Fibroblast of mammary gland (primary cell): Measurements from ENCODE around the gene LETM1.

Experiments used
- DNase-seq: peaks from one replicate; pipeline ENCODE4 v3.0.0-alpha.2; 2010; ENCODE audit warnings: low read depth
- H3K4me3 ChIP-seq: 2 replicates; pipeline ENCODE4 v1.5.1; 2011; ENCODE audit warnings: low read depth, mild to moderate bottlenecking, low read length, moderate library complexity; ENCODE audit not compliant: control insufficient read depth
- TF ChIP-seq, protein P1 (sequence below): conservative IDR thresholded peaks from 2 replicates; pipeline ENCODE4 v1.5.1; 2011; ENCODE audit warnings: low read depth, low read length, inconsistent platforms; ENCODE audit not compliant: control insufficient read depth, insufficient read depth

LETM1 gene

DNA sequence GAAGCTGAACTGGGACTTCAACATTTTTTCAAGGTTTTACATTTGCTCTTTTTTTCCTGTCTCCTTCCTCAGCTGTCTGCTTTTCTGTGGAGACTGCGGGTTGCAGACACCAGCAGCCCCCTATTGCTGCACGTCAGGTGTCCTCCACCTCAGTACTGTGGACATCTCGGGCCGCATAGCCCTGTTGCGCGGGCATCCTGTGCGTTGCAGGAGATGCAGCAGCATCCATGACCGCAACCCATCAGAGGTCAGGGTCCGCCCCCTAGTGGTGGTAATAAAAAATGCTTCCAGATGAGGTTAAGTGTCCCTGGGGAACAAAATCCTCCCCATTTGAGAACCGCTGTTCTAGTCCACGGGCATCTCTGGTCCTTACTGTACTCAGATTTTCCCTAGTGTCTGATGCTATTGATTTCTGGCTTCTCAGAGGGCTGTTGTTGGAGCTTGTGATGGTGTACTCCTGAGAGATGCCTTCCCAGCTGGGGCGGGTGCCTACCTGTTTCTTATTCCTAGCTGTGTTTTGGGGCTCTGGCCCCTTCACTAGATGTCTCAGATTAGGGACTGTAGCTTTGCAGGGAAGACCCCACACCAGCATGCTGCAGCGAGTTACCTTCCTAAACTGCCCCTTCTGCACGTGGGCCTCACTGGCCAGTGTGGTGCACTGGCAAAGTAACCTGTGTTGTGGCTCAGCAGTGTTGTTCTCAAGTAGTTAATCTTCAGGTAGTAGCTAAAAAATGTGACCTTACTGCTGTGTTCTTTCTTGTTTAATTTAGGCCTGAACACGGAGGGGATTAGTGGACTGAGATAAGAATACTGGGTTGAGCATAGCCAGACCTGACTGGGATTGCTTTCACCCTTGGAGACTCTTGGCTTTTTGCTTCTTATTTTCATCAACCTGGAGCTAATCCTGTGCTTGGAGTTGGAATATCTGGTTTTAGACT is 43.5 kb upstream of the LETM1 start:
- TF ChIP-seq, protein P1, sequence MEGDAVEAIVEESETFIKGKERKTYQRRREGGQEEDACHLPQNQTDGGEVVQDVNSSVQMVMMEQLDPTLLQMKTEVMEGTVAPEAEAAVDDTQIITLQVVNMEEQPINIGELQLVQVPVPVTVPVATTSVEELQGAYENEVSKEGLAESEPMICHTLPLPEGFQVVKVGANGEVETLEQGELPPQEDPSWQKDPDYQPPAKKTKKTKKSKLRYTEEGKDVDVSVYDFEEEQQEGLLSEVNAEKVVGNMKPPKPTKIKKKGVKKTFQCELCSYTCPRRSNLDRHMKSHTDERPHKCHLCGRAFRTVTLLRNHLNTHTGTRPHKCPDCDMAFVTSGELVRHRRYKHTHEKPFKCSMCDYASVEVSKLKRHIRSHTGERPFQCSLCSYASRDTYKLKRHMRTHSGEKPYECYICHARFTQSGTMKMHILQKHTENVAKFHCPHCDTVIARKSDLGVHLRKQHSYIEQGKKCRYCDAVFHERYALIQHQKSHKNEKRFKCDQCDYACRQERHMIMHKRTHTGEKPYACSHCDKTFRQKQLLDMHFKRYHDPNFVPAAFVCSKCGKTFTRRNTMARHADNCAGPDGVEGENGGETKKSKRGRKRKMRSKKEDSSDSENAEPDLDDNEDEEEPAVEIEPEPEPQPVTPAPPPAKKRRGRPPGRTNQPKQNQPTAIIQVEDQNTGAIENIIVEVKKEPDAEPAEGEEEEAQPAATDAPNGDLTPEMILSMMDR, result peak; percentile 79
- DNase-seq, result peak; percentile 82
- no peak overlapping the region for H3K4me3 ChIP-seq

DNA sequence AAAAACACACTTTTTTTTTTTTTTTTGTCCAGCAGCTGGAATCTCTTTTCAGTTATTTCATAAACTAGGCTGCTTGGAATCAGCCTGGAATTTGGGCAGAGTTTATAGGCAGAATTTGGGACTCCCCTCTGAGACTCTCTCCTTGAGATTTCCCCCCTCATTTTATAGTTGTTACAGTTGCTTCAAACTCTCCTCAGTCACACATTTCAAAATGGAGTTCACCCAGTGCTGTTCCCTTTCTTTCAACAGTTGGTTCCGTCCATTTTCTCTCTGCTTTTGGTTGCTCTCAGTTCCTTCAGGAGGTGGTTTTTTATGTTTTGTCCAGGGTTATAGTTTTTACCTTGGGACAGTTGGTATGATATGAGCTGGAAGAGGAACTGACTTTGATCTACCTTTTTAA is 42.7 kb upstream of the LETM1 start:
- TF ChIP-seq, protein P1, result no peak
- no peak overlapping the region for H3K4me3 ChIP-seq
- no peak for DNase-seq

DNA sequence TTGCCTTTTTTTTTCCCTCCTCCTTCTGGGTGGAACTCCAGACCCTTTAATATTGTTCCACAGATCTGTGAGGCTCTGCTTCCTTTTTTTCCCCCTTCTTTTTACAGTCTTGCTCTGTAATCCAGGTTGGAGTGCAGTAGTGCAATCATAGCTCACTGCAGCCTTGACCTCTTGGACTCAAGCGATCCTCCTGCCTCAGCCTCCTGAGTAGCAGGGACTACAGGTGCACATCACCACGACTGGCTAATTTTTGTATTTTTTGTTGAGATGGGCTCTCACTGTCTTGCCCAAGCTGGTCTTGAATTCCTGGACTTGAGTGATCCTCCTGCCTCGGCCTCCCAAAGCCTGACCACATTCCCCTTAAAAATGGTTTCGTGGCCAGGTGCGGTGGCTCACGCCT is 42.1 kb upstream of the LETM1 start:
- no peak overlapping the region for H3K4me3 ChIP-seq
- TF ChIP-seq, protein P1, result no peak
- no peak for DNase-seq

DNA sequence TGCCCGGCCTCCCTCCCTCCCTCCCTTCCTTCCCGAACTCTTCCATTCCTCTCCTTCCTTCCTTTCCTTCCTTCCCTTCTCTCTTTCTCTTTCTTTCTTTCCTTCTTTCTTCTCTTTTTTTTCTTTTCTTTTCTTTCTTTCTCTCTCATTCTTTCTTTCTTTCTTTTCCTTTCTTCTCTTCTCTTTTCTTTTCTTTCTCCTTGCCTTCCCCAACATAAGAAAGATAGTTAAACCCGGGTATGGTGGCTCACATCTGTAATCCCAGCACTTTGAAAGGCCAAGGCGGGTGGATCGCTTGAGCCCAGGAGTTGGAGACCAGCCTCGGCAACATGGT is 40.7 kb upstream of the LETM1 start:
- no peak for DNase-seq
- TF ChIP-seq, protein P1, result no peak
- no peak overlapping the region for H3K4me3 ChIP-seq

DNA sequence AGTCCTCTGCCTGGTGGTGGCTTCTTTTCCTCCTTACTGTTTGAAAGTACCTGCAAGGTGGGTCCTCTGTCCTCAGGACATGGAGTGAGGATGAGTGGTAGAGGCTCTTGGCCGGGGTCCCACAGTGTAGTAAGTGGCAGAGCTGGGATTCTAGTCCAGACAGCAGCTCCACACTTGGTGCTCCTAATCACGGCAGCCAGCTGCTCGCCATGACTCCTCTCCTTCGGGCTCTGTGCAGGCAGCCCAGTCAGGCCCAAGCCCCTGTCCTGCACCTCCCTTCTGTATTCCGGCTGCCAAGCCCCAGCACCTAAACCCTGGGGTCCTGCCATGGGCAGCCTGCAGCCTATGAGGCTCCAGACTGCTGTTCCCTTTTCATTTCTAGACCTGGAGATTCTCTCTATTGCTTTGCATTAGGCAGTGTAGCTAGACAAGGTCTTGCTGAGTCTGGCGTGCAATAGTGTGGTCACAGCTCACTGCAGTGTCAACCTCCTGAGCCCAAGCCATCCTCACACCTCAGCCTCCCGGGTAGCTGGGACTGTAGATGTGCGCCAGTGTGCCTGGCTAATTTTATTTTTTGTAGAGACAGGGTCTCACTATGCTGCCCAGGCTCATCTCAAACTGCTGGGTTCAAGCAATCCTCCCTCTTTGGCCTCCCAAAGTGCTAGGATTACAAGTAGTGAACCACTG is 40.2 kb upstream of the LETM1 start:
- no peak overlapping the region for H3K4me3 ChIP-seq
- DNase-seq, result no peak
- TF ChIP-seq, protein P1, result no peak

DNA sequence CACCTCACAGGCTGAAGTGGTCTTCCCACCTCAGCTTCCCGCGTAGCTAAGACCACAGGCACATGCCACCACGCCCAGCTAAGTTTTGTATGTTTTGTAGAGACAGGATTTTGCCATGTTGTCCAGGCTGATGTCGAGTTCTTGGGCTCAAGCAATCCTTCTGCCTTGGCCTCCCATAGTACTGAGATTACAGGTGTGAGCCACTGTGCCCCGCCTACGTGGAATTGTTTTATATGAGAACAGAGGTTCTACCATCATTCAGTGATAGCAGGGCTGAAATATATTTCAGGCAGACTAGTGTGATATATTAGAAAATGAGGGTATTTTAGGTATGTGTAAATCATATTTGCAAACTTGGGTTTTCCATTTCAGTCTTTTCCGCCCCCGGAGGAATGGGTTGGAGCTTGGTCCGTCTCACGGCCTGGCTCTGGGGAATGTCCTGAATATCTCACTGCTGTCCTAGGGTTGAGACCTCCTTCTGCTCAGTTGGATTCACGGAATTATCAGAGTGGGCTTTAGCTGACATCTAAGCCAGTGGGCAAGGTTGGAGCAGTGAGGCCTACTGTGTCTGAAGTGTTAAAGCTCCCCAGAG is 35.1 kb upstream of the LETM1 start:
- no peak overlapping the region for H3K4me3 ChIP-seq
- DNase-seq, result no peak
- TF ChIP-seq, protein P1, result no peak
